PC-3 (cell line): Measurements from ENCODE around the gene OR1I1. TPM values are rescaled to one million over a fixed set of nuclear protein-coding genes. Genes with fewer than 3 reads are reported as not detected.

Experiments used
- ATAC-seq: fragments of 200-7000 bp; cut with Tn5 transposase; 2 replicates; pipeline ENCODE4 v1.9.1; 2020; ENCODE audit warnings: mild to moderate bottlenecking, moderate library complexity
- BruUV-seq: library from RNA; stranded (reverse); fragments of 400-500 nt; replicated peaks from 2 replicates; lab custom pipeline; 2021; lab: Mats Ljungman, UMichigan
- CTCF ChIA-PET: fragments of 300-600 bp; sonication (Branson Sonifier 250); formaldehyde crosslinking; loops from one replicate; lab custom pipeline; 2022; ENCODE audit warnings: antibody characterized with exemption; lab: Charles Lee
- POLR2A ChIA-PET: fragments of 300-600 bp; sonication (Branson Sonifier 250); formaldehyde crosslinking; loops from one replicate; lab custom pipeline; 2022; ENCODE audit warnings: antibody characterized with exemption; ENCODE audit not compliant: unreplicated experiment; lab: Charles Lee
- DNase-seq: peaks from one replicate; pipeline ENCODE4 v3.0.0-alpha.2; 2015
- H2AFZ ChIP-seq: fragments of 300-600 bp; sonication (generic); 2 replicates; pipeline ENCODE4 v1.6.0; 2016; ENCODE audit warnings: antibody characterized with exemption, low read length
- H3F3A ChIP-seq: fragments of 300-600 bp; sonication (generic); one replicate; pipeline ENCODE4 v1.6.0; 2017; ENCODE audit warnings: antibody characterized with exemption, low read length, control low read depth, mild to moderate bottlenecking; ENCODE audit not compliant: unreplicated experiment
- H3K27ac ChIP-seq: fragments of 300-600 bp; sonication (generic); 2 replicates; pipeline ENCODE4 v1.5.1; 2016; ENCODE audit warnings: mild to moderate bottlenecking, low read length
- H3K27me3 ChIP-seq: fragments of 300-600 bp; sonication (generic); 2 replicates; pipeline ENCODE4 v1.6.1; 2016; ENCODE audit warnings: low read length, mixed read lengths
- H3K36me3 ChIP-seq: fragments of 300-600 bp; sonication (generic); 2 replicates; pipeline ENCODE4 v1.6.1; 2016; ENCODE audit warnings: low read depth, mixed run types, low read length, mixed read lengths
- H3K4me1 ChIP-seq: fragments of 300-600 bp; sonication (generic); 2 replicates; pipeline ENCODE4 v1.5.1; 2016; ENCODE audit warnings: low read length; ENCODE audit not compliant: insufficient read depth
- H3K4me2 ChIP-seq: fragments of 300-600 bp; sonication (generic); 2 replicates; pipeline ENCODE4 v1.6.0; 2016; ENCODE audit warnings: low read length
- H3K4me3 ChIP-seq: fragments of 300-600 bp; sonication (generic); 2 replicates; pipeline ENCODE4 v1.5.1; 2016; ENCODE audit warnings: mild to moderate bottlenecking, low read length, mixed read lengths
- H3K79me2 ChIP-seq: fragments of 300-600 bp; sonication (generic); 2 replicates; pipeline ENCODE4 v1.6.1; 2017; ENCODE audit warnings: low read length, mixed read lengths
- H3K9ac ChIP-seq: fragments of 300-600 bp; sonication (generic); 2 replicates; pipeline ENCODE4 v1.6.0; 2016; ENCODE audit warnings: mild to moderate bottlenecking, low read length
- H3K9me2 ChIP-seq: fragments of 300-600 bp; sonication (generic); replicated peaks from 2 replicates; pipeline ENCODE4 v1.6.1; 2016; ENCODE audit warnings: mixed run types, low read length, mixed read lengths
- H3K9me3 ChIP-seq: fragments of 300-600 bp; sonication (generic); 2 replicates; pipeline ENCODE4 v1.6.1; 2016; ENCODE audit warnings: low read length, mixed read lengths
- H4K20me1 ChIP-seq: fragments of 300-600 bp; sonication (generic); 2 replicates; pipeline ENCODE4 v1.6.1; 2016; ENCODE audit warnings: low read length, mixed read lengths
- EZH2 ChIP-seq: fragments of 300-600 bp; sonication (generic); IDR thresholded peaks from one replicate; pipeline ENCODE4 v1.6.1; 2017; ENCODE audit warnings: antibody characterized with exemption, mild to moderate bottlenecking, low read length; ENCODE audit not compliant: unreplicated experiment
- EZH2phosphoT487 ChIP-seq: fragments of 300-600 bp; sonication (generic); IDR thresholded peaks from 2 replicates; pipeline ENCODE4 v1.6.1; 2018; ENCODE audit warnings: mild to moderate bottlenecking, antibody characterized with exemption, low read length, borderline replicate concordance
- intact Hi-C: fragments of 100-400 bp; cut with micrococcal nuclease; formaldehyde crosslinking; loops from 2 replicates; pipeline ENCODE4 v1.9.0; 2023
- total RNA-seq: library from RNA; depleted of rRNA; stranded (reverse); fragments of >200 nt; gene quantifications from 2 replicates; pipeline ENCODE4 v1.2.3, GENCODE V29; 2014
- TF ChIP-seq, protein P1 (sequence below): fragments of 300-600 bp; sonication (generic); conservative IDR thresholded peaks from 2 replicates; pipeline ENCODE4 v1.5.1; 2017; ENCODE audit warnings: antibody characterized with exemption, low read depth, mild to moderate bottlenecking, low read length

Gene OR1I1
- total RNA-seq, 1 experiment from 2014 or later = not detected

DNA sequence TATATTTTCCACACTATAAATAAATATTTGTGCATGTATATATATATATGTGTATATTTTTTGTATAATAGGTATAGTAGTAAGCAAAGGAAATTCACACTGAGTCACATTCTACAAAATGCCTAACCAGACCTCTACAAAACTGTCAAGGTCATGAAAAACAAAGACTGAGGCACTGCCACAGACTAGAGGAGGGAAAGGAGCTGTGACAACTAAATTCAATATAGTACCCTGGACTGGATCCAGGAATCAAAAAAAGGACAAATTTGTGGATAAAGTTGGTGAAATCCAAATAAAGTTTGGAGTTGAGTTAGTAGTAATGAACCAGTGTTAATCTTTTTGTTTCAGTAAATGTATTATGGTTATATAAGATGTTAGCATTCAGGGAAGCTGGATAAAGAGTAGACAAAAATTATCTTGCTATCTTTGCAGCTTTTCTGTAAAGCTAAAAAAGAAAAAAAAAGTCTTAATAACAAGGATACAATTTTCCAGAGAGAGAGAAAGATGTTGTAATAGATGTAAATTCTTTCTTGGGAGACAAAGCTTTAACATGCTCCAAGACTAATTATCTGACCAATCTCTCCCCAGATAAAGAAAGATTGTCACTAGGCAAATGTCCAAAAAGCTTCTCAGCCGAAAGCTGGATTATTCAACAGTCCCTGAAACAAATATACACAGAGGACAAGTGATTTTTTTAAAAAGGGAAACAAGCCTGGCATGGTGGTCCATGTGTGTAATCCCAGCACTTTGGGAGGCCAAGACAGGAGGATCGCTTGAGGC lies 44.3 kb downstream of the OR1I1 start:
- peak overlapping the region; percentile 96 for H3K4me2 ChIP-seq
- H3K9me3 ChIP-seq = no peaks in the 10 kb centered on the region
- CTCF ChIA-PET = interaction anchor here (1.7 kb wide), 1 partner anchor 25 kb away, joined by 6 read pairs; no protein-coding TSS in a partner anchor
- DNase-seq = no peak
- H3K27me3 ChIP-seq = no peaks in the 10 kb centered on the region
- no peak overlapping the region for H3K27ac ChIP-seq
- intact Hi-C loops = no loop called here
- no peaks in the 10 kb centered on the region for H3F3A ChIP-seq
- no peaks in the 10 kb centered on the region for H3K9me2 ChIP-seq
- ATAC-seq = no peak
- peaks cover 4% of the 10 kb centered on the region; the same call in 1 of the 2 replicates for H3K36me3 ChIP-seq
- peak overlapping the region; percentile 13; the same call in 1 of the 2 replicates for H2AFZ ChIP-seq
- peak overlapping the region; percentile 88; the same call in 1 of the 2 replicates for H3K9ac ChIP-seq
- no peak for TF ChIP-seq EZH2
- TF ChIP-seq EZH2phosphoT487 = no peak
- TF ChIP-seq, protein P1, sequence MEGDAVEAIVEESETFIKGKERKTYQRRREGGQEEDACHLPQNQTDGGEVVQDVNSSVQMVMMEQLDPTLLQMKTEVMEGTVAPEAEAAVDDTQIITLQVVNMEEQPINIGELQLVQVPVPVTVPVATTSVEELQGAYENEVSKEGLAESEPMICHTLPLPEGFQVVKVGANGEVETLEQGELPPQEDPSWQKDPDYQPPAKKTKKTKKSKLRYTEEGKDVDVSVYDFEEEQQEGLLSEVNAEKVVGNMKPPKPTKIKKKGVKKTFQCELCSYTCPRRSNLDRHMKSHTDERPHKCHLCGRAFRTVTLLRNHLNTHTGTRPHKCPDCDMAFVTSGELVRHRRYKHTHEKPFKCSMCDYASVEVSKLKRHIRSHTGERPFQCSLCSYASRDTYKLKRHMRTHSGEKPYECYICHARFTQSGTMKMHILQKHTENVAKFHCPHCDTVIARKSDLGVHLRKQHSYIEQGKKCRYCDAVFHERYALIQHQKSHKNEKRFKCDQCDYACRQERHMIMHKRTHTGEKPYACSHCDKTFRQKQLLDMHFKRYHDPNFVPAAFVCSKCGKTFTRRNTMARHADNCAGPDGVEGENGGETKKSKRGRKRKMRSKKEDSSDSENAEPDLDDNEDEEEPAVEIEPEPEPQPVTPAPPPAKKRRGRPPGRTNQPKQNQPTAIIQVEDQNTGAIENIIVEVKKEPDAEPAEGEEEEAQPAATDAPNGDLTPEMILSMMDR = no peak
- H4K20me1 ChIP-seq = no peaks in the 10 kb centered on the region
- peak overlapping the region; percentile 90; the same call in 1 of the 2 replicates for H3K4me3 ChIP-seq
- POLR2A ChIA-PET = interaction anchor here (0.6 kb wide), 1 partner anchor 253 kb away, joined by 7 read pairs; no protein-coding TSS in a partner anchor
- H3K4me1 ChIP-seq = peaks cover 35% of the 10 kb centered on the region
- peaks cover 27% of the 10 kb centered on the region for H3K79me2 ChIP-seq
- no TSS peak for BruUV-seq

DNA sequence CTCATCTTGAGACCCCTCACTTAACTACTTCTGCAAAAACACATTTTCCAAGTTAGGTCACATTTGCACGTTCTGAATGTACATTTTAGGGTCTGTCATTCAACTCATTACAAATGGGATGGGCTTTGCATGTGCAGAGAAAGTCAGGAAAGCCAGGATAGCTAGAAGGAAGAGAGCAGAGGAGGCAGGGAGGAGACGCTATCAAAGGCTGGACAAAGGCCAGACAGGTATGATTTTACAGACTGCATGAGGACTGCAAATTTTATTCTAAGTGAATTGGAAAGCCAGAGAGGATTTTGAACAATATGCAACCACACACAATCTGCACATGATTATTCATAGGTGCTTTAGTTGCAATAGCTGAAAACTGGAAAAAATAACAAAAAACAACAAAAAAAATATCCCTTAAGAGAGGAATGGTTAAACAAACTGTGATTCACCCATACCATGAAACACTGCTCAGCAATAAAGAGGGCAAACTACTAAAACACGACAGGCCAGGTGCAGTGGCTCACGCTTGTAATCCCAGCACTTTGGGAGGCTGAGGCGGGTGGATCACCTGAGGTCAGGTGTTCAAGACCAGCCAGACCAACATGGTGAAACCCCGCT lies 46.3 kb downstream of the OR1I1 start:
- no TSS peak for BruUV-seq
- intact Hi-C loops = no loop called here
- no peak overlapping the region for H3K4me3 ChIP-seq
- H3K27ac ChIP-seq = peak overlapping the region; percentile 14
- ChIA-PET CTCF (no interaction called here), POLR2A (no interaction called here)
- peaks cover 35% of the 10 kb centered on the region for H3K4me1 ChIP-seq
- H3K27me3 ChIP-seq = no peaks in the 10 kb centered on the region
- no peaks in the 10 kb centered on the region for H4K20me1 ChIP-seq
- no peaks in the 10 kb centered on the region for H3K9me3 ChIP-seq
- TF ChIP-seq EZH2phosphoT487 = no peak
- no peak for TF ChIP-seq EZH2
- TF ChIP-seq, protein P1 = no peak
- ATAC-seq (0 out of 2 replicates have a peak, but pooled peaks have one; percentile 10), DNase-seq (peak; percentile 75)
- no peak overlapping the region for H2AFZ ChIP-seq
- no peak overlapping the region for H3K9ac ChIP-seq
- no peaks in the 10 kb centered on the region for H3F3A ChIP-seq
- peaks cover 23% of the 10 kb centered on the region for H3K79me2 ChIP-seq
- no peak overlapping the region for H3K4me2 ChIP-seq
- no peaks in the 10 kb centered on the region for H3K9me2 ChIP-seq
- H3K36me3 ChIP-seq = no peaks in the 10 kb centered on the region
